GM19467 (cell line): ENCODE data around the gene BGN.

Experiments used
- ATAC-seq: cut with Tn5 transposase; IDR thresholded peaks from one replicate; pipeline ENCODE4 v1.9.1; 2021; ENCODE audit warnings: mild to moderate bottlenecking, moderate library complexity; ENCODE audit not compliant: unreplicated experiment

Gene BGN

GRCh38 chrX:153502131-153502530 lies 7.4 kb downstream of the BGN start:
- ATAC-seq, result no peak

- ATAC-seq, result no peak
Measured at GRCh38 chrX:153502796-153503195, 8.0 kb downstream of the BGN start.

- ATAC-seq, result no peak
Measured at GRCh38 chrX:153504445-153505016, 9.8 kb downstream of the BGN start.

GRCh38 chrX:153505361-153505760 lies 10.6 kb downstream of the BGN start:
- no peak for ATAC-seq

GRCh38 chrX:153507484-153508178 lies 12.9 kb downstream of the BGN start:
- ATAC-seq, result peak; percentile 85

- ATAC-seq, result no peak
Measured at GRCh38 chrX:153509592-153509991, 14.8 kb downstream of the BGN start.

GRCh38 chrX:153510383-153510782 lies 15.6 kb downstream of the BGN start:
- no peak for ATAC-seq

GRCh38 chrX:153511784-153512500 lies 17.2 kb downstream of the BGN start:
- ATAC-seq, result no peak

- no peak for ATAC-seq
Measured at GRCh38 chrX:153512501-153512893, 17.7 kb downstream of the BGN start.

- ATAC-seq, result no peak
Measured at GRCh38 chrX:153513265-153513664, 18.5 kb downstream of the BGN start.

- ATAC-seq, result no peak
Measured at GRCh38 chrX:153514259-153514658, 19.5 kb downstream of the BGN start.

GRCh38 chrX:153515435-153515834 lies 20.7 kb downstream of the BGN start:
- ATAC-seq, result no peak

GRCh38 chrX:153516073-153516472 lies 21.3 kb downstream of the BGN start:
- ATAC-seq, result no peak

- ATAC-seq, result no peak
Measured at GRCh38 chrX:153517423-153517822, 22.6 kb downstream of the BGN start, which contains the start of gene ATP2B3. Gene ATP2B3, plus strand, starts transcription at chrX:153517642. Its CDS starts 18,606 bp downstream, at chrX:153536248.

- no peak for ATAC-seq
Measured at GRCh38 chrX:153517946-153518834, 23.4 kb downstream of the BGN start.

GRCh38 chrX:153519569-153520286 lies 24.9 kb downstream of the BGN start:
- ATAC-seq, result no peak

GRCh38 chrX:153520287-153520917 lies 25.6 kb downstream of the BGN start:
- ATAC-seq, result no peak

GRCh38 chrX:153521034-153521433 lies 26.3 kb downstream of the BGN start:
- ATAC-seq, result no peak

GRCh38 chrX:153522259-153522658 lies 27.5 kb downstream of the BGN start:
- no peak for ATAC-seq

GRCh38 chrX:153523269-153523668 lies 28.5 kb downstream of the BGN start:
- no peak for ATAC-seq
